ENCODE results near the gene LPP.

DNA sequence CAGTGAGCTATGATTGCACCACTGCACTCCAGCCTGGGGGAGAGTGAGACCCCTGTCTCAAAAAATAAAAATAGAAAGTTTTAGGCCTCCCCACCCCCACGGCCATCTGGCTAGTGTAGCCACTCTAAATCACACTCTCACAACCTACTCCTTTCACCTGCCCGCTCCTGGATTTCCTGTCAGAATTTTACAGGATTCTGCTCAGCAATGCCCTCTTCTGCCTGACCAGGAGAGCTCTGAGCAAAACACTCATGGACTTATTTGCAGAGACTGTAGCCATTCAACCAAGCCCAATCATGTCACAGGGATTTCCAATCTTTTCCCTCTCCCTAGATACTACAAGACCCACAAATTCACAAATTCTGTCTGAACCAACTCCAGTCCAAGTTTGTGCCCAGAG is 775.2 kb downstream of the LPP start:
- TF ChIP-seq, protein P1, sequence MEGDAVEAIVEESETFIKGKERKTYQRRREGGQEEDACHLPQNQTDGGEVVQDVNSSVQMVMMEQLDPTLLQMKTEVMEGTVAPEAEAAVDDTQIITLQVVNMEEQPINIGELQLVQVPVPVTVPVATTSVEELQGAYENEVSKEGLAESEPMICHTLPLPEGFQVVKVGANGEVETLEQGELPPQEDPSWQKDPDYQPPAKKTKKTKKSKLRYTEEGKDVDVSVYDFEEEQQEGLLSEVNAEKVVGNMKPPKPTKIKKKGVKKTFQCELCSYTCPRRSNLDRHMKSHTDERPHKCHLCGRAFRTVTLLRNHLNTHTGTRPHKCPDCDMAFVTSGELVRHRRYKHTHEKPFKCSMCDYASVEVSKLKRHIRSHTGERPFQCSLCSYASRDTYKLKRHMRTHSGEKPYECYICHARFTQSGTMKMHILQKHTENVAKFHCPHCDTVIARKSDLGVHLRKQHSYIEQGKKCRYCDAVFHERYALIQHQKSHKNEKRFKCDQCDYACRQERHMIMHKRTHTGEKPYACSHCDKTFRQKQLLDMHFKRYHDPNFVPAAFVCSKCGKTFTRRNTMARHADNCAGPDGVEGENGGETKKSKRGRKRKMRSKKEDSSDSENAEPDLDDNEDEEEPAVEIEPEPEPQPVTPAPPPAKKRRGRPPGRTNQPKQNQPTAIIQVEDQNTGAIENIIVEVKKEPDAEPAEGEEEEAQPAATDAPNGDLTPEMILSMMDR (IDR thresholded peaks at IDR 0.05) = no peak
- no peak for TF ChIP-seq POLR2A (IDR thresholded peaks at IDR 0.05)
